ENCODE data around the gene C5orf63. TPM values are rescaled to one million over a fixed set of nuclear protein-coding genes. Genes with fewer than 3 reads are reported as not detected.

Gene C5orf63
- total and polyA plus RNA-seq, 2 of the 8 experiments (the other 6 are each of a cell fraction or from before 2014, with no cell fraction given), result 0.67 to 0.71 TPM

DNA sequence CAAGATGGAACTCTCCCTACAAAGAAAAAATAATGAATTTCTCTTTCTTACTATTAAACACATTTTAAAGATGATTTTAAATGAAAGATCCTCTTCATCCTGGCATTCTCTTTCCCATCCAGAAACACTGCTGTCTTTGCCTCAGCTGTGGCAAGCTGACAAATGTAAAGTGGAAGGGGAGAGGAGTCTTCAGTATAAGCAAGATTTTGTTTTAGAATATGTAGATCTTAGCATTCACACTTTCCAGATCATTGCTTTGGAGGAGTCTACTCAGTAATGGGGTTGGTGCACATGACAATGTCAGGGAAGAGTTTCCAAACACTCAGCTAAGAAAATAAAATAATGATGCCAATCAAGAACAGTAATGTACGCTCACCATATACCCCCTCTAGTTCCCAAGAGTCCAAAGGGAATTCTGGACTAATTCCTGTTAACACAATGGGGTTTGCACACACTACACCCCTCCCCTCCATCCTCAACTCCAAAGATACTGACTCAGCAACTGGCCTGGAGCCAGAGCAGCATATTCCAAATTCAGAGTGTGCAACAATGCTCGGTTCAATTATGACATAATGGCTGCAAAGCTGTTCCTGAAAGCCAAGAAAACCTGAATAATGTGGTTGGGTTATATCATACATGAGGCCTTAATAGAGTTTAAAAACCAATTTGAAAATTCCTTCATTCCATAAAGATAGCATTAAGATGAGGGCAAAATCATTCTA, 4.6 kb downstream of the C5orf63 start:
- DNase-seq (ENCODE audit: low read depth in 1 of 2, low spot score in 2 of 2) (no peak), FAIRE-seq (no peak)
- Histone ChIP-seq H3K4ac (replicated peaks; ENCODE audit: insufficient read length, low read depth, low read length) (no peak overlapping the region), H3K27me3 (replicated peaks in 1 of 4; ENCODE audit: control insufficient read depth in 3 of 4, extremely low read depth in 1 of 4, insufficient read depth in 3 of 4, low read length in 3 of 4) (no peaks in the 10 kb centered on the region), H3K9me3 (ENCODE audit: insufficient read depth in 2 of 2, low read depth in 1 of 2, low read length in 1 of 2) (no peaks in the 10 kb centered on the region), H2BK15ac (ENCODE audit: low read length) (no peak overlapping the region), H4K8ac (ENCODE audit: extremely low read depth, insufficient read depth, low read length) (no peak overlapping the region), H3K56ac (replicated peaks; ENCODE audit: insufficient read length, low read depth, low read length) (no peak overlapping the region), H3K36me3 (ENCODE audit: control insufficient read depth in 2 of 4, insufficient read depth in 4 of 4, low read length in 3 of 4) (no peaks in the 10 kb centered on the region), H2BK12ac (ENCODE audit: low read depth, low read length) (no peak overlapping the region), H2BK20ac (ENCODE audit: low read length) (no peak overlapping the region), H2BK5ac (ENCODE audit: low read depth, low read length) (no peak overlapping the region), H3K4me3 (ENCODE audit: extremely low read depth in 1 of 4, insufficient read depth in 2 of 4, low read depth in 3 of 4, low read length in 4 of 4) (no peak overlapping the region), H4K91ac (replicated peaks; ENCODE audit: insufficient read length, low read length) (no peak overlapping the region), H3K27ac (ENCODE audit: low read depth, low read length) (no peak overlapping the region), H2AK5ac (ENCODE audit: low read depth, low read length) (no peak overlapping the region), H4K20me1 (replicated peaks in 1 of 2; ENCODE audit: control insufficient read depth in 1 of 2, insufficient read depth in 2 of 2, low read length in 2 of 2) (no peaks in the 10 kb centered on the region), H3K18ac (ENCODE audit: extremely low read depth, low read length) (no peak overlapping the region), H2BK120ac (replicated peaks; ENCODE audit: low read depth, low read length) (no peak overlapping the region), H3K23ac (ENCODE audit: insufficient read length) (no peak overlapping the region), H3K14ac (ENCODE audit: insufficient read length) (no peak overlapping the region), H3K4me1 (replicated peaks in 1 of 4; ENCODE audit: control insufficient read depth in 3 of 4, insufficient read depth in 4 of 4, low read length in 3 of 4) (peaks cover 0 to 2% (median 0%) of the 10 kb centered on the region in 4 experiments; a peak in 3 of 7 replicates), H2AFZ (ENCODE audit: low read length) (no peak overlapping the region), H3K23me2 (ENCODE audit: low read depth, low read length) (no peaks in the 10 kb centered on the region), H4K5ac (ENCODE audit: insufficient read length, low read depth, low read length) (no peak overlapping the region), H3K4me2 (ENCODE audit: insufficient read depth in 1 of 2, low read depth in 2 of 2, low read length in 2 of 2) (no peak overlapping the region), H3K79me2 (ENCODE audit: control insufficient read depth in 1 of 2, insufficient read depth in 2 of 2, low read length in 2 of 2) (no peaks in the 10 kb centered on the region), H3K9ac (replicated peaks in 1 of 4; ENCODE audit: extremely low read depth in 1 of 4, low read depth in 3 of 4, low read length in 3 of 4) (no peak overlapping the region), H3K79me1 (ENCODE audit: low read depth, low read length) (no peaks in the 10 kb centered on the region)
- CTCF ChIA-PET (ENCODE audit: partially characterized antibody), result interaction anchor here (1.2 kb wide), 1 partner anchor 32 kb away, joined by 3 read pairs; no protein-coding TSS in a partner anchor
- POLR2A ChIA-PET (ENCODE audit: partially characterized antibody), result no interaction called here
- TF ChIP-seq CHD1 (IDR thresholded peaks at IDR 0.05; ENCODE audit: low read depth, low read length) (no peak), ATF2 (IDR thresholded peaks at IDR 0.05; ENCODE audit: low read length) (no peak), CEBPB (IDR thresholded peaks at IDR 0.05; ENCODE audit: low read depth, low read length) (no peak), HDAC2 (IDR thresholded peaks at IDR 0.05; ENCODE audit: borderline replicate concordance in 1 of 2, low read depth in 2 of 2, low read length in 2 of 2) (no peak), TAF7 (optimal IDR thresholded peaks at IDR 0.05; ENCODE audit: borderline replicate concordance, low read depth, low read length) (no peak), SP2 (IDR thresholded peaks at IDR 0.05; ENCODE audit: low read length) (no peak), POU5F1 (IDR thresholded peaks at IDR 0.05; ENCODE audit: low read depth, low read length) (no peak)
- 95% methylated on average over 2 of the region's 2 CpGs; no CpG with 5 or more reads in 1 of the 2 experiments for WGBS, 2 experiments (ENCODE audit: extremely low coverage in 1 of 2, insufficient coverage in 1 of 2, insufficient read length in 1 of 2, insufficient replicate concordance in 2 of 2, low coverage in 1 of 2, low lambda C conversion rate in 2 of 2, missing lambda C conversion rate in 1 of 2)

Data from H1 (cell line).